WERI-Rb-1 (cell line): Measurements from ENCODE around the gene FSTL5.

Experiments used
- DNase-seq: peaks from one replicate; pipeline ENCODE4 v3.0.0-alpha.2; 2020
- H3K27ac ChIP-seq: fragments of 250-450 bp; sonication (Bioruptor Pico); 2 replicates; pipeline ENCODE4 v1.5.1; 2020; ENCODE audit warnings: mild to moderate bottlenecking, moderate library complexity
- H3K27me3 ChIP-seq: fragments of 250-450 bp; sonication (Bioruptor Pico); 2 replicates; pipeline ENCODE4 v1.5.1; 2021; ENCODE audit warnings: mild to moderate bottlenecking, low read depth, moderate library complexity; ENCODE audit not compliant: insufficient read depth, severe bottlenecking
- H3K36me3 ChIP-seq: fragments of 250-450 bp; sonication (Bioruptor Pico); 2 replicates; pipeline ENCODE4 v1.5.1; 2020; ENCODE audit warnings: mild to moderate bottlenecking, moderate library complexity
- H3K4me3 ChIP-seq: 2 replicates; pipeline ENCODE4 v1.5.1; 2011; ENCODE audit warnings: low read depth, mild to moderate bottlenecking, control low read depth, low read length
- H3K9me3 ChIP-seq: fragments of 250-450 bp; sonication (Bioruptor Pico); 2 replicates; pipeline ENCODE4 v1.5.1; 2021; ENCODE audit warnings: mild to moderate bottlenecking, moderate library complexity; ENCODE audit not compliant: severe bottlenecking
- TF ChIP-seq, protein P1 (sequence below): IDR thresholded peaks from 2 replicates; pipeline ENCODE4 v1.5.1; 2011; ENCODE audit warnings: low read depth, mild to moderate bottlenecking, control low read depth, inconsistent platforms, low read length

Gene FSTL5

DNA sequence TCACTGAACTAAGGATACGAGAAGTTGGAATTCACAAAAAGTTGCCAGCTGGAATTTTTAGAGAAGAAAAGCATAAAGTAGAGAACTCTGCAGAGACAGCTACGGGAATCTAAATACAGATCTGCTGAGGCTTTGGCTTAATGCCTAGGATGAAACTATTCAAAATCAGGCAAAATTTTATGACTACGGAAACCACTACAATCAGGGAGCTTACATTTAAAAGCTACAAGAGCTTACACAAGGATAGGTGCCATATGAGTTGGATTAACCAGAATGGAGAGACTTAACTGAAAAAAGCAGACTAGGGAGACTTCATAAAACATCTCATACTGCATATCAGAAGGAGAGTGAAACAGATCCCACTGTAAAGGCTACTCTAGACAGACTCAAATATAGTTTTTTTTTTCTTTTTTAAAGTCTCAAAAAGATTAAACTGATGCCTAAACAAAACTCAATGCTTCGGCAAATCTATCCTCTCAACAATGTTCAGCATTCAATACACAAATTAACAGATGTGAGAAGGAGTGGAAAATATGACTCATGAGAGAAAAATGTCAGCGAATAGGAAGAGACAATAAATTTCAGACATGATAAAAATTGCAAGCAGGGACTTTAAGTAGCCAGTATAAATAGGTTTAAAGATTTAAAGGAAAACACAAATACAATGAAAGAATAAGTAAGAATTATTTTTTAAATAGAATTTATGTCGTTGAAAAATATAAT lies 586.1 kb downstream of the FSTL5 start:
- no peaks in the 10 kb centered on the region for H3K27me3 ChIP-seq
- H3K9me3 ChIP-seq: peaks cover 4% of the 10 kb centered on the region
- no peak for DNase-seq
- H3K27ac ChIP-seq: no peak overlapping the region
- H3K4me3 ChIP-seq: no peak overlapping the region
- H3K36me3 ChIP-seq: peaks cover 2% of the 10 kb centered on the region; the same call in 1 of the 2 replicates
- TF ChIP-seq, protein P1, sequence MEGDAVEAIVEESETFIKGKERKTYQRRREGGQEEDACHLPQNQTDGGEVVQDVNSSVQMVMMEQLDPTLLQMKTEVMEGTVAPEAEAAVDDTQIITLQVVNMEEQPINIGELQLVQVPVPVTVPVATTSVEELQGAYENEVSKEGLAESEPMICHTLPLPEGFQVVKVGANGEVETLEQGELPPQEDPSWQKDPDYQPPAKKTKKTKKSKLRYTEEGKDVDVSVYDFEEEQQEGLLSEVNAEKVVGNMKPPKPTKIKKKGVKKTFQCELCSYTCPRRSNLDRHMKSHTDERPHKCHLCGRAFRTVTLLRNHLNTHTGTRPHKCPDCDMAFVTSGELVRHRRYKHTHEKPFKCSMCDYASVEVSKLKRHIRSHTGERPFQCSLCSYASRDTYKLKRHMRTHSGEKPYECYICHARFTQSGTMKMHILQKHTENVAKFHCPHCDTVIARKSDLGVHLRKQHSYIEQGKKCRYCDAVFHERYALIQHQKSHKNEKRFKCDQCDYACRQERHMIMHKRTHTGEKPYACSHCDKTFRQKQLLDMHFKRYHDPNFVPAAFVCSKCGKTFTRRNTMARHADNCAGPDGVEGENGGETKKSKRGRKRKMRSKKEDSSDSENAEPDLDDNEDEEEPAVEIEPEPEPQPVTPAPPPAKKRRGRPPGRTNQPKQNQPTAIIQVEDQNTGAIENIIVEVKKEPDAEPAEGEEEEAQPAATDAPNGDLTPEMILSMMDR: no peak

DNA sequence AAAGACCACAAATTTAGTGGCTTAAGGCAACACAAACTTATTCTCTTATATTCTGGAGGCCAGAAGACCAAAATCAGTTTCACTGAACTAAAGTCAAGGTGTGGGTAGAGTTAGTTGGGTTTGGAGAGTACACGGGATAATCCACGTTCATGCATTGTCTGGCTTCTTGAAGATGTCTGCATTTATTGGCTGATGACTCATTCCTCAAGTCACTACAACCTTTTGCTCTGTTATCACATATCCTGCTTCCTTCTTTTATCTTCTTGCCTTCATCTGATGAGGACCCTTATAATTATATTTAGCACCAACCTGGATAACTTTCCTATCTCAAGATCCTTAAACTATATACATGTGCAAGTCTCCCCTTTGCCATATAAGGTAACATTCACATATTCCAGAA lies 590.0 kb downstream of the FSTL5 start:
- Histone ChIP-seq H3K4me3 (no peak overlapping the region), H3K9me3 (peaks cover 4% of the 10 kb centered on the region), H3K27ac (no peak overlapping the region), H3K36me3 (peaks cover 2% of the 10 kb centered on the region; the same call in 1 of the 2 replicates), H3K27me3 (no peaks in the 10 kb centered on the region)
- TF ChIP-seq, protein P1: no peak
- DNase-seq: no peak

DNA sequence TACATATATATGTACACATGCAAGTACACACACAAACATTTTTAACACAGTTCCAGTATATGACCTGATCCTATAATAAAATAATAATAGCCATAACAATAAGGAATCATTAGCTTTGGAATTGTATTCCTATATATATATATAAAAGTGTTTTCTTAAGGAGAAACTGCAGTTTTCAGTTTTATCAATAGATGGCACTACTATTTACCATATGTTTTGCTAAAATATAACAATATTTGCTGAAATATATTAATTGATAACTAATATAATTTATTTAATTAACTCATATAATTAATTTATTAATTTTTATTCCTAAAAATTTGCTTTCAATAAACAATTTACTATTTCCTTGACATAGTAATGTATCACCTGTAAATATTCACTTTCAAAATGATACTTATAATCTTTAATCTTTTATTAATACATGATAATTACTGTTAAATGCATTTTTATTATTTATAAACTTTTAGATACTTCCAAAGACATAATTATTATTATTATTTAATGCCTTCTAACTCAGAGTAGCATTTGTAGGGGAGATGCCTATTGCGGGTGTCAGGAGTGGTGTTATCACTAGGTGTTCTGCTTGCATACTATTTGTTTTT lies 599.5 kb downstream of the FSTL5 start:
- DNase-seq: no peak
- no peaks in the 10 kb centered on the region for H3K36me3 ChIP-seq
- no peaks in the 10 kb centered on the region for H3K9me3 ChIP-seq
- no peaks in the 10 kb centered on the region for H3K27me3 ChIP-seq
- H3K4me3 ChIP-seq: no peak overlapping the region
- TF ChIP-seq, protein P1: no peak
- H3K27ac ChIP-seq: no peak overlapping the region

DNA sequence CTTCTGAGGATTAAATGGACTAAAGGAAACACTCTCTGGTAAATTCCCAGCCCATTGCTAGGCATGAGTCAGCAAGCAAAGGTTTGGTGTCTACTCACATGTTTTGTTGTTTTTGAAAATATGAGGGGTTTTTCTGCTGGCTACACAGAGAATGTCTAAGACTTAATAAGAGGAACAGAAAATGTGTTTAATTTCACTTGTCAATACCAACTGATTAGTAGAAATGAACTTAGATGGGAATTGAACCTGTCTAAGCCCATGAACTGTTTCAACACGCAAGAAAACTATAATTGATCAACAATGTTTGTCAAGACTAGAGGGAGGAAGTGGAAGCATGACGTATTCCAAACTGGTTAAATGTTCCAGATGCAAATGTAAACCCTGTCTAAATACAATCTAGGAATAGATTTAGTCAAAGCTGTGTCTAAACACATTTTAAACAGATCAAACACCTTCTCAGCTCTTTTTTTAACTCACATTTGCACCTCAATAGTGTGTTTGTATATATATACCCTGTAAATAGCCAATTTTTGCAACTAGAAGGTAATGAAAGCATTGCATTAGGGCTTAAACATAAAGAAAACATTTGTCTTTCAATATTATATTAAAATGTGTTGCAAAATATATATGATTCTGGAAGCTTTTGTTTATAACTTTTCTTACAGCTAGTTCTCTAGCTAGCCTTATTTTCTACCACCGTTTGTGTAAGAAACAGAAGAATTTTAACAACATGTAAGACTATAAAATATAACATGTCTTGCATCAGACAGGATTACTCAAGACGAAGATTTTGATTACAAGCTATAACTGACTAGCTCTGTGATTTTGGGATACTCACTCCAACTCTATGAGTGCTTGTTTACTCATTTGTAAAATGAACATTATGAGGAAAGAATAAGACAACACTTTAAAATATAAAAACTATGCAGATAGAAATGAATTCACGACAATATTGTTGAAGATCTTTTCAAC lies 607.8 kb downstream of the FSTL5 start:
- no peak overlapping the region for H3K4me3 ChIP-seq
- H3K9me3 ChIP-seq: peaks cover 4% of the 10 kb centered on the region
- H3K27me3 ChIP-seq: no peaks in the 10 kb centered on the region
- TF ChIP-seq, protein P1: no peak
- no peaks in the 10 kb centered on the region for H3K36me3 ChIP-seq
- DNase-seq: no peak
- H3K27ac ChIP-seq: no peak overlapping the region

DNA sequence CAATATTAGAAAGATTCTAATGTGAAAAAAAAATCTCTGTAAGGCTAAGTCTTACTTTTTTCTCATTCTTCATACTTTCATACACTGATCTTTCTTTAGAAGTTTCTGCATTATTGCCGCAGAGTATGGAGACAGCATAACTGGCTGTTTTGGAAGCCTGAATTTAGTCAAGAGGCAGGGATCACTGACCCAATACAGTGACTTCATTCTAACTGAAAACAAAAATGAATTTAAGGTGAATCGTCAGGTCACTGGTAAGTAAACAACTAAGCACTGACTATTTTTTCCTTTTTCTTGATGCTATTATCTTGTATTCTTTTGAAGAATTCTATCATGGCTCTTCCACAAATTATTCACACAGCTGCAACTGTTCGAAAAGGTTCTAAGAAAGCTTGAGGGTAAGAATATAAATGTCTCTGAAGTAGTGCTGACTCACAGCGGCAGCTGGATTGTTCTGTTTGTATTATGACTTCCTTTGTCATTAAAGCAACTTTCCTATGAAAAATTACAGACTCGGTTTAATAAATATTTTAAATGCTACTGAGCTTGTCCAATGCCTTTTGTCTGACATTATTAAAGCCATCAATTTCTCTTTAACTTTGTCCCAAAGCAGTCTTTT lies 609.3 kb downstream of the FSTL5 start:
- Histone ChIP-seq H3K4me3 (no peak overlapping the region), H3K36me3 (no peaks in the 10 kb centered on the region), H3K27me3 (no peaks in the 10 kb centered on the region), H3K9me3 (peaks cover 6% of the 10 kb centered on the region), H3K27ac (no peak overlapping the region)
- no peak for DNase-seq
- TF ChIP-seq, protein P1: no peak
